NCI-H748 treated with DMSO at 0.1 percent for 48 hours (cell line): Measurements from ENCODE around the gene PLIN1.

Experiments used
- DNase-seq: peaks from one replicate; lab custom pipeline; 2025; lab: John Stamatoyannopoulos, UW

The PLIN1 gene

GRCh38 chr15:89628806-89629715, 50.1 kb downstream of the PLIN1 start:
- DNase-seq = no peak

- no peak for DNase-seq
Measured at GRCh38 chr15:89628301-89628700, 50.9 kb downstream of the PLIN1 start.

- no peak for DNase-seq
Measured at GRCh38 chr15:89627256-89627970, 51.8 kb downstream of the PLIN1 start.

GRCh38 chr15:89625716-89626115, 53.5 kb downstream of the PLIN1 start:
- DNase-seq = no peak

GRCh38 chr15:89623165-89623564, 56.0 kb downstream of the PLIN1 start:
- DNase-seq = no peak

- DNase-seq = no peak
Measured at GRCh38 chr15:89621547-89621946, 57.6 kb downstream of the PLIN1 start.

GRCh38 chr15:89616228-89616627, 62.9 kb downstream of the PLIN1 start:
- DNase-seq = no peak

- no peak for DNase-seq
Measured at GRCh38 chr15:89615135-89615534, 64.0 kb downstream of the PLIN1 start.
